Mucosa of descending colon (tissue), 3 donors: ENCODE measurements around the gene DCT. TPM values are rescaled to one million over a fixed set of nuclear protein-coding genes. Genes with fewer than 3 reads are reported as not detected.

Experiments
- ATAC-seq: fragments of 200-7000 bp; cut with Tn5 transposase; one replicate; pipeline ENCODE4 v1.9.1; 2020; ENCODE audit warnings: mild to moderate bottlenecking, moderate library complexity
- DNase-seq, 3 donors: peaks; one replicate each; pipeline ENCODE4 v3.0.0-alpha.2; 2020
- H3K36me3 ChIP-seq: fragments of 200-600 bp; one replicate; pipeline ENCODE4 v1.8.0; 2021; ENCODE audit warnings: low read depth, mild to moderate bottlenecking
- H3K4me1 ChIP-seq: fragments of 200-600 bp; one replicate; pipeline ENCODE4 v1.8.0; 2021; ENCODE audit warnings: low read depth, mild to moderate bottlenecking
- H3K4me3 ChIP-seq: fragments of 200-600 bp; one replicate; pipeline ENCODE4 v1.8.0; 2021; ENCODE audit warnings: mild to moderate bottlenecking
- H3K9me3 ChIP-seq: fragments of 200-600 bp; one replicate; pipeline ENCODE4 v1.8.0; 2021; ENCODE audit warnings: mild to moderate bottlenecking
- CTCF ChIP-seq: fragments of 200-600 bp; IDR thresholded peaks from one replicate; pipeline ENCODE4 v1.8.0; 2022; ENCODE audit warnings: antibody characterized with exemption, mild to moderate bottlenecking
- intact Hi-C, 2 donors: fragments of 100-400 bp; cut with DNase I in 1 of 2; cut with micrococcal nuclease in 1 of 2; formaldehyde crosslinking; loops; one replicate each; pipeline versions ENCODE4 v1.11.0 to v1.11.1; 2022; cut with DNase I, micrococcal nuclease
- total RNA-seq, 3 donors: library from RNA; stranded (reverse); fragmentation: NEBNext Ultra II Directional in 2 of 3; extraction: Animal tissue kit (Norgen Biotek cat#: 25700) in 2 of 3; gene quantifications; one replicate each; pipeline versions ENCODE4 v1.2.1 to v1.2.4, GENCODE V29; 2021 to 2023
- donor health status: DM: no; HTN: no; CAD: no; lungs with moderate emphysema.
- donor health status: DM: no; HTN: no; CAD: no.
- donor health status: DM: no; HTN: yes; CAD: no.

DCT gene
- total RNA-seq, 3 donors from 2014 or later, result 0.10 to 0.95 TPM; not detected in 1

DNA sequence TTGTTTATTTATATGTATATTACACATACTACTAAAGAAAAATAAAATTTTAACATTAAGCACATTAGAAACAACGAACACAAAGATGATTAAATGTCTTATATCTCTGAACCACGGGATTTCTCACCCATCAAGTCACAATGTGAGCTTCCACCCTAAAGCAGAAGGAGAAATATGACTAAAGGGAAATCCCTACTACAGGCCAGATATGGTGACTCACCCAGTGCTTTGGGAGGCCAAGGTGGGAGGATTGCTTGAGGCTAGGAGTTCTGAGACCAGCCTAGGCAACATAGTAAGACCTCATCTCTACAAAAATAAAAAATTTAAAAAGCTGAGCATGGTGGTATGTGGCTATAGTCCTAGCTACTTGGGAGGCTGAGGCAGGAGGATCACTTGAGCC lies 24.6 kb downstream of the DCT start:
- TF ChIP-seq CTCF, result no peak
- DNase-seq (no peak), ATAC-seq (no peak)
- no peaks in the 10 kb centered on the region for H3K4me1 ChIP-seq
- H3K4me3 ChIP-seq, result no peak overlapping the region
- H3K9me3 ChIP-seq, result no peaks in the 10 kb centered on the region
- intact Hi-C loops, result no loop called here
- H3K36me3 ChIP-seq, result no peaks in the 10 kb centered on the region

DNA sequence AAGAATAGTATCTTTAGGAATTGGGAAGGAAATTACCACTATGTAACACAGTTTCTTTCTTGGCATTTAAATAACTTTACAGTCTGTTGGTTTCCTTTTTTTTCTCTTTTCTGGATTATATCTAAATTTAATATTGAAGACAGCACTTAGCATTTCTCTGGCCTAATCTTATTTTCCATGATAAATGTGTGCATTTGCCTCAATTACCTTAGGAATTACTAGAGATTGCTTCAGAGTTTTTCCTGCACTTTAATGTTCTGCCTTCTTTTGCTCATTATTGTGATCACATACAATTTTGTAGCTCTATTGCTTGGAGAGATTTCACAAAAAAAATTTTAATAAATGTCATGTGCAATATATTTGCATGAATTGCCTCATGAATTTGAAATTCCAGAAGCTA lies 25.1 kb downstream of the DCT start:
- Histone ChIP-seq H3K4me3 (no peak overlapping the region), H3K36me3 (no peaks in the 10 kb centered on the region), H3K9me3 (no peaks in the 10 kb centered on the region), H3K4me1 (no peaks in the 10 kb centered on the region)
- ATAC-seq (no peak), DNase-seq (no peak)
- TF ChIP-seq CTCF, result no peak
- intact Hi-C loops, result no loop called here

DNA sequence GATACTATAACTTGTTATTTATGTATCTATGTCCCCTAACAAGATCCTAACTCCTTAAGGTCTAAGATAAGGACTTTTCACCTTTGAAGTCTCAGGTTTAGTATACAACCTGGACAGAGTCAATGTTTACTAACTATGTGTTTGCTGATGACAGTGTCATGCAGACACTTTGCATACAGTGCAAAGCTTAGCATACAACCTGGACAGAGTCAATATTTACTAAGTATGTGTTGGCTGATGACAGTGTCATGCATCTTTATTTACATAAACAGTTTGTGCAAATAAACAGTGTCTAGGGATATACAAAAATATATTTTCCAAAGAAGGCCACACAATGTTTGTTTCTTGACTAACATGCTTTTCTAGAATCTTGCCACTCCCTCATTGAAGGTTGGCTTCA lies 34.7 kb downstream of the DCT start:
- ATAC-seq (no peak), DNase-seq (no peak)
- H3K9me3 ChIP-seq, result no peaks in the 10 kb centered on the region
- H3K4me1 ChIP-seq, result no peaks in the 10 kb centered on the region
- H3K4me3 ChIP-seq, result no peak overlapping the region
- H3K36me3 ChIP-seq, result no peaks in the 10 kb centered on the region
- no peak for TF ChIP-seq CTCF
- intact Hi-C loops, result no loop called here

- no peak overlapping the region for H3K4me3 ChIP-seq
- no peaks in the 10 kb centered on the region for H3K4me1 ChIP-seq
- peak; percentile 46 for ATAC-seq
- peak; percentile 27 for TF ChIP-seq CTCF
- no peak for DNase-seq
- intact Hi-C loops, result loop anchor here (2.0 to 5.0 kb wide), 2 partner anchors 181 to 182 kb away; no protein-coding TSS in a partner anchor
- no peaks in the 10 kb centered on the region for H3K9me3 ChIP-seq
- H3K36me3 ChIP-seq, result no peaks in the 10 kb centered on the region
Observed at GRCh38 chr13:94435604-94436226, 43.8 kb downstream of the DCT start.

DNA sequence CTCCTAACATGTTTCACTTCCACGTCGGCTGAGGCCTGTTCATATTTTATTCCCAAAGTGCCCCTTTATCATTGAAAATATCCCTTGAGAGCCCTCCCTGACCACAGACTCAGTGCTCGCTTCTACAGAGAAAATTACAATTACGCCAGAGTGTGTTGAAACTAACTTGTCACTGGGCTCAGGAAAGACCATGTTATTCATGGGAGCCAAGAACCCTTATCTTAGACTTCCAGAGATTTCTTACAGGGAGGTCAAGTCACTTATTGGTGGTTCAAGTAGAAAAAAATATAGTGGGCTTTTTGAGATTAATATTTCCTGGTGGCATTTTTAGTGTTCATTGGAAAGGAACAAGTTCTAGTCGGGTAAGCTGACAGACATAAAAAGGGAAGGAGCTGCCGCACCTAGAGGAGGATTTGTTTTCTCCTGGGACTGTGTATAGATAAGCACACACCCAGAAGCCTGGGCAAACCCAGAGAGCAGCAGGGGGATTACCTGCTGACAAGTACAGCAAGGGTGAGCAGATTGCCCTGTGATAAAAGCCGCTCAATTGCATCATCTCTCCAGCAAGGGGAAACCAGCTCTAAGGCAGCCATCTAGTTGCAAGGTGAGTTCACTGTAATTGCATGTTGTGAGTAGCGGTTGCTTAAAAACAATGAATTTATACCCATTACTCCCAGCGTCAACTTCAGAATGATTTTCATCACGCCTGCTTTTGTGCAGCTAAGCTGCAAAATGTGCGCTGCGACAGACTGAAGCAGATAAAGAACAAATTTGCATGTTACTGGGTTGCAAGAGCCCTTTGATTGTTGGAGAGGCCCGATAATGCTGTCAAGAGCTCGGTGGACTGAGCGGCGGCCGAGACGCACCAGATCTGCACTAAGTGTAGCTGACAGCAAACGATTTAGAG lies 46.2 kb downstream of the DCT start:
- DNase-seq (peak in 2 of 3 donors; percentile 21 to 33), ATAC-seq (peak; percentile 70)
- no peak for TF ChIP-seq CTCF
- Histone ChIP-seq H3K4me1 (no peaks in the 10 kb centered on the region), H3K4me3 (no peak overlapping the region), H3K9me3 (no peaks in the 10 kb centered on the region), H3K36me3 (no peaks in the 10 kb centered on the region)
- intact Hi-C loops, result no loop called here
